Activated CD4-positive, alpha-beta memory T cell treated with anti-CD3 and anti-CD28 coated beads for 36 hours (primary cell): Measurements from ENCODE around the gene ABHD4. TPM values are rescaled to one million over a fixed set of nuclear protein-coding genes. Genes with fewer than 3 reads are reported as not detected.
"Not testable (repeated sequence)": the region's sequence is repeated elsewhere in the genome, so short reads cannot be mapped to it uniquely, and the experiment has no call there.

ENCODE experiments used
- CTCF ChIA-PET: fragments of 350-600 bp; sonication (Branson Sonifier 250); formaldehyde crosslinking; loops from one replicate; lab custom pipeline; 2021; ENCODE audit warnings: antibody characterized with exemption, inconsistent platforms; lab: Charles Lee
- POLR2A ChIA-PET: fragments of 350-600 bp; sonication (Branson Sonifier 250); formaldehyde crosslinking; loops from one replicate; lab custom pipeline; 2021; ENCODE audit warnings: antibody characterized with exemption; lab: Charles Lee
- DNase-seq: peaks from one replicate; pipeline ENCODE4 v3.0.0-alpha.2; 2020
- H3K27ac Mint-ChIP-seq: one replicate; pipeline ENCODE4 v1.8.0; 2021; ENCODE audit warnings: mixed read lengths
- H3K27me3 Mint-ChIP-seq: one replicate; pipeline ENCODE4 v1.8.0; 2021; ENCODE audit warnings: mixed read lengths
- H3K36me3 Mint-ChIP-seq: one replicate; pipeline ENCODE4 v1.8.0; 2021; ENCODE audit warnings: mixed read lengths
- H3K4me1 Mint-ChIP-seq: one replicate; pipeline ENCODE4 v1.8.0; 2021; ENCODE audit warnings: low read depth, mixed read lengths
- H3K4me3 Mint-ChIP-seq: one replicate; pipeline ENCODE4 v1.8.0; 2021; ENCODE audit warnings: mild to moderate bottlenecking, mixed read lengths
- H3K9me3 Mint-ChIP-seq: one replicate; pipeline ENCODE4 v1.8.0; 2021; ENCODE audit warnings: mixed read lengths
- intact Hi-C: fragments of 100-400 bp; cut with micrococcal nuclease; formaldehyde crosslinking; loops from one replicate; pipeline ENCODE4 v1.15.1; 2023
- total RNA-seq, 2 experiments: library from RNA; stranded (reverse); gene quantifications; one replicate each; pipeline ENCODE4 v1.2.3, GENCODE V29; 2021

ABHD4 gene
- total RNA-seq, 2 experiments from 2014 or later: 10.0 to 13.6 TPM

DNA sequence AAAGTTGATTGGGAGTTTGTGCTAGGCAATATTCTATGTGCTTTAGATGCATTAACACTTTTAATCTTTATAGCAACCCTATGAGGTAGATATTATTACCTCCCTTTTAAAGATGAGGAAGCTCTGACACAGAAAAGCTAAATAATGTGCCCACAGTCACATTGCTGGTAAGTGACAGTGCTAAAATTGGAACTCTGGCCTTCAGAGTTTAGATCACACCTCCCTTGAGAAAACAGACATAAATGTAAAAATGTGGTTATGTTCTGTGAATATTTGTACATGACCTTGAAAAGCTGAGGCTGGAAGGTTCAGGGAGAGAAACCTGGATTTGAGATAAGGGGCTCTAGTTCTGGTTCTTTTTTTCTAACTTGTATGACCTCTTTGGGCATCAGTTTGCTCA is 1.9 kb downstream of the ABHD4 start:
- peaks cover 18% of the 10 kb centered on the region for H3K36me3 Mint-ChIP-seq
- intact Hi-C loops: no loop called here

DNA sequence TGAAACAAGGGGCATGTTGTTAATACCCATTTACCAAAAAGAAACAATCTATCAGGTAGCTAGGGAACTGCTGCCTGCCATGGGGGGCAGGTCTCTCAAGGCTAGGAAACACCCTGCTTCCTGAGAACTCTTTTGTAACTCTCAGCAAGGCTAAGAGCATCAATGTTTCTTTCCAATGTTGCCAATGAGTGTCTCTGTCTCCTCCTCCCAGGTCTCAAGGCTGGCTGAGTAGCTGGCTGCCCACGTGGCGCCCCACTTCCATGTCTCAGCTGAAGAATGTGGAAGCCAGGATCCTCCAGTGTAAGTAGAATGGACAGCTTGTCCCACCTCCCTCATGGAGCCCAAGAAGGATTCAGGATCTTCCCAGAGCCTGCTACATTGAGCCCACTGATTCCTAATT is 3.4 kb downstream of the ABHD4 start:
- DNase-seq: no peak
- Mint-ChIP-seq H3K36me3 (peaks cover 24% of the 10 kb centered on the region), H3K4me3 (no peak overlapping the region), H3K4me1 (peaks cover 27% of the 10 kb centered on the region), H3K27ac (no peak overlapping the region), H3K27me3 (no peaks in the 10 kb centered on the region), H3K9me3 (no peaks in the 10 kb centered on the region)
- intact Hi-C loops: no loop called here
- CTCF ChIA-PET: interaction anchor here (0.8 to 7.0 kb wide), 4 partner anchors 12 to 45 kb away, joined by 3 to 52 read pairs (median 27); partner anchors contain the start of gene DAD1
- POLR2A ChIA-PET: no interaction called here

More for the DNA sequence above, 1.9 kb downstream of the ABHD4 start:
- ChIA-PET CTCF (interaction anchor here (1.1 to 7.0 kb wide), 4 partner anchors 10 to 252 kb away, joined by 3 to 52 read pairs (median 34); partner anchors contain the start of gene DAD1), POLR2A (interaction anchor here (1.2 to 3.4 kb wide), 4 partner anchors 11 to 167 kb away, joined by 3 to 77 read pairs (median 5); partner anchors contain the start of genes DAD1 and OXA1L)
- Mint-ChIP-seq H3K4me3 (no peak overlapping the region), H3K27me3 (no peaks in the 10 kb centered on the region), H3K27ac (no peak overlapping the region), H3K4me1 (peaks cover 27% of the 10 kb centered on the region), H3K9me3 (no peaks in the 10 kb centered on the region)
- no peak for DNase-seq

DNA sequence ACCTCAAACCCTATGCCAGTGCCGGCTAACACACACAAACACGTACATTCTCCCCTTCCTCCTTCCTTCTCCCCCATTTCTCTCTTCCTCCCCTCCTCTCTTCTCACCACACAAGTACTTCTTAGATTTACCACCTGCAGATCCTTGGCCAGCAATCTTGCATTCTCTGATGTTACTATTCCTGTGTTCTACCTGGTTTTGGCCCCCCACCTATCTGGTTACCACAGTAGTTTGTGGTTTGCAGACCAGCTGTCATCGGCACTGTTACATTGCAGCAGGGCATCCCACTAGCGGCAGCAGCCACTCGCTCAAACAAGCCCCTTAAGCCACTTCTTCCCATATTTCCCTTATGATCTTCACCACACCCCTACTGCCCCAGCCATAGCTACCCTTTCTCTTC is 3.9 kb downstream of the ABHD4 start:
- no peak overlapping the region for H3K27ac Mint-ChIP-seq
- peaks cover 26% of the 10 kb centered on the region for H3K36me3 Mint-ChIP-seq
- ChIA-PET CTCF (interaction anchor here (5.6 to 7.0 kb wide), 2 partner anchors 12 to 31 kb away, joined by 51 to 52 read pairs; partner anchors contain the start of gene DAD1), POLR2A (no interaction called here)
- H3K4me3 Mint-ChIP-seq: no peak overlapping the region
- intact Hi-C loops: no loop called here
- no peaks in the 10 kb centered on the region for H3K9me3 Mint-ChIP-seq
- no peaks in the 10 kb centered on the region for H3K27me3 Mint-ChIP-seq
- DNase-seq: no peak
- peaks cover 27% of the 10 kb centered on the region for H3K4me1 Mint-ChIP-seq

DNA sequence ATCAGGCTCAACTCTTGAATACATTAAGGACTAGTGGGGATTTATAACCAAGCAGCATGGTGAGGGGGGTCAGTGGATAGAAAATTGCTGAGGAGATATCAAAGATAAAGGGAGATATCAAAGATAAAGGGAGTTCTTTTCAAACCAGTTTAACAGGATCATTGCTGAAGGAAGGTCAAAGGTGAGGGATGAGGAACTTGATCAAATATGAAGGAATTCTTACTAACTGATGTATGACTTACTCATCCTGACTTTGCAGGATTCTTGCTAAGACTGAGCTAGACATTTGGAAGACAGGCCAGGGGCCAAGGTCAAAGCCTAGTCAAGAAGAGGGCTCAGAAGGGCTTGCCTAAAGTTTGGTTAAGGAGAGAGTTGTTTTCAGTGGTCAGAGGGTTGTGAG is 4.8 kb downstream of the ABHD4 start:
- ChIA-PET CTCF (interaction anchor here (5.6 to 7.0 kb wide), 2 partner anchors 13 to 32 kb away, joined by 51 to 52 read pairs; partner anchors contain the start of gene DAD1), POLR2A (no interaction called here)
- DNase-seq: no peak

DNA sequence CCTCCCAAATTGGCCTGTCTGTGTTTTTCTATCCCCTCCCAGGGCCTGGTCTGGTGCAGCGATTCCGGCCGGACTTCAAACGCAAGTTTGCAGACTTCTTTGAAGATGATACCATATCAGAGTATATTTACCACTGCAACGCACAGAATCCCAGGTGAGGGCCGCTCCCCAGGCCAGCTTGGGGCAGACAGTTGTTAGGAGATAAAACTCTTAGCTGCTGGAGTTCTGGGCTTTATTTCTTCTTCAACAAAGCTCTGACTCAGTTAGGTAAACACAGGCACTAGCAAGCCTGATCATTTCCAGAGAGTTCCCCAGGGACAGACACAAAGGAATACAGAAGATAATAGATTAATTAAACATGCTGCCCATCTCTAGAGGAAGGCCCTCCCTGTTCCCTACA is 8.3 kb downstream of the ABHD4 start:
- CTCF ChIA-PET: interaction anchor here (2.1 kb wide), 1 partner anchor 36 kb away, joined by 7 read pairs; no protein-coding TSS in a partner anchor

More for the DNA sequence above, 4.8 kb downstream of the ABHD4 start:
- intact Hi-C loops: no loop called here
- H3K9me3 Mint-ChIP-seq: no peaks in the 10 kb centered on the region
- peaks cover 31% of the 10 kb centered on the region for H3K36me3 Mint-ChIP-seq
- no peaks in the 10 kb centered on the region for H3K27me3 Mint-ChIP-seq
- H3K4me1 Mint-ChIP-seq: peaks cover 23% of the 10 kb centered on the region
- no peak overlapping the region for H3K27ac Mint-ChIP-seq
- no peak overlapping the region for H3K4me3 Mint-ChIP-seq

DNA sequence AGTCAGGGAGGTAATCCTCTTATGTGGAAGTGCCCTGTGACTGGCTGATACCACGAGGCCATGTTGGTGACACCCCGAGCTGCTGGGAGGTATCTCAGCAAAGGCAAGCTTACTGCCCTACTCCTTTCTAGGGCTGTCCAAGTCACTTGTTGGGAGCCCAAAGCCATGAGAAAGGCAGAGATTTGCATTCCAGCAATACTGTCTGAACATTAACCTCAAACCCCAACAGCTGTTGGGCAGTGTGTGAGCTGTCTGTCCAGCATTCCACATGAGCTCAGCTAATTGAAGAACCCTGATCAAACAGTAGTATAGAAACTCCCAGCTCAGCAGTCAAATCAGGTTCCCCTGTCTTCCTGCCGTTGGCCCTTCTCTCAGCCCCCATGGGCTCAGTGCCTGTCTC is 9.2 kb downstream of the ABHD4 start:
- intact Hi-C loops: no loop called here
- Mint-ChIP-seq H3K27me3 (no peaks in the 10 kb centered on the region), H3K36me3 (peaks cover 43% of the 10 kb centered on the region), H3K27ac (no peak overlapping the region), H3K4me3 (no peak overlapping the region), H3K9me3 (no peaks in the 10 kb centered on the region), H3K4me1 (no peaks in the 10 kb centered on the region)
- DNase-seq: no peak
- ChIA-PET CTCF (interaction anchor here (0.7 to 2.1 kb wide), 3 partner anchors 18 to 50 kb away, joined by 3 to 7 read pairs (median 3); partner anchors contain the start of gene DAD1), POLR2A (no interaction called here)

More for the DNA sequence above, 8.3 kb downstream of the ABHD4 start:
- H3K4me1 Mint-ChIP-seq: no peaks in the 10 kb centered on the region
- H3K9me3 Mint-ChIP-seq: no peaks in the 10 kb centered on the region
- H3K4me3 Mint-ChIP-seq: no peak overlapping the region
- H3K27me3 Mint-ChIP-seq: no peaks in the 10 kb centered on the region
- intact Hi-C loops: no loop called here
- H3K27ac Mint-ChIP-seq: no peak overlapping the region
- POLR2A ChIA-PET: no interaction called here
- DNase-seq: no peak
- H3K36me3 Mint-ChIP-seq: peaks cover 46% of the 10 kb centered on the region

DNA sequence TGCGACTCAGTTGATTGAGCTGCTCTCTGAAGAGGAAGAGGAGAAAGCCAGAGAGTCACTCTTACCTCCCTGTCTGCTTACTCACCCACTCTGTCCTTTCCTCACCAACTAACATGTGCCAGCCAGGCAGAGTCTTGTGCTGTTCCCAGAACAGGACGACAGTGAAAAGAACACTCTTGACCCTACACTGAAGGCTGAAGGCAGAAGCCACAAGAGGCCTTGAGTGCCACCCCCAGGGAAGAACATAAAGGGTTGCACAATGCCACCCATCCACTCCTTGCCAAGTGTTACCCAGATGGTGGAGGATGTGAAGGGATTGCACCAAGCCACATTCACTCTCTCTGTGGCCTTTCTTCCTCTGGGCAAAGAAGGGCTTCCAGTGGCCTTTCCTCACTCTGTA is 12.8 kb downstream of the ABHD4 start:
- Mint-ChIP-seq H3K27me3 (no peaks in the 10 kb centered on the region), H3K4me3 (no peak overlapping the region), H3K27ac (no peak overlapping the region), H3K36me3 (peaks cover 31% of the 10 kb centered on the region), H3K9me3 (no peaks in the 10 kb centered on the region), H3K4me1 (no peaks in the 10 kb centered on the region)
- POLR2A ChIA-PET: no interaction called here
- CTCF ChIA-PET: no interaction called here
- no peak for DNase-seq
- intact Hi-C loops: no loop called here

DNA sequence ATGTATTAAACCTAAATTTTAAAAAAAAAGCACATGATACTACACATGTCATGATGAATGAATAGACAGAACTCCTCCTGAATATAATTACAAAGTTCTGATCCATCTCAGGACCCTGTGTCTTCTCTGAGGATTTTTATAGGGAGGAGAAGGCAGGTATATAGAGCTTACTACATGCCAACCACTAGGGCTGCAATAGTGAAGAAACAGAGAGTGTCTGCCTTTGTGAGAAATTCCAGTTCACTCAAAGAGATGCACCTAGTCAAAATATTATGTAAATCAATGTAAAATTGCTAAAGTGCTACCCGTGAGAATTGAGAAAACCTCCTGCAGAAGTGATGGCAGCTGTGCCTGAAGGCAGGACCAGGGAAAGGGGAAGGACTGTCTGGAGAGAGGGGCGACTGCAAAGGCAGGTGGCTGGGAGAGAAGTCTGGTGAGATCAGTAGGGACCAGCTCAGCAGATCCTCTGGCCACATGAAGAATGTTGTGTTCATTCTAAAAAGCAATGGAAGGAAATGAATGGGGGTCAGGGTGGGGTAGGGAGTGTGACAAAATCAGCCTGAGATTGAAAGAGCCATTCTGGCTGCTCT is 15.1 kb downstream of the ABHD4 start:
- no peak for DNase-seq
- H3K36me3 Mint-ChIP-seq: peaks cover 19% of the 10 kb centered on the region
- H3K27me3 Mint-ChIP-seq: no peaks in the 10 kb centered on the region
- no peak overlapping the region for H3K4me3 Mint-ChIP-seq
- no peak overlapping the region for H3K27ac Mint-ChIP-seq
- no peaks in the 10 kb centered on the region for H3K4me1 Mint-ChIP-seq
- intact Hi-C loops: no loop called here
- CTCF ChIA-PET: no interaction called here
- POLR2A ChIA-PET: interaction anchor here (0.7 kb wide), 1 partner anchor 74 kb away, joined by 5 read pairs; no protein-coding TSS in a partner anchor
- H3K9me3 Mint-ChIP-seq: no peaks in the 10 kb centered on the region

DNA sequence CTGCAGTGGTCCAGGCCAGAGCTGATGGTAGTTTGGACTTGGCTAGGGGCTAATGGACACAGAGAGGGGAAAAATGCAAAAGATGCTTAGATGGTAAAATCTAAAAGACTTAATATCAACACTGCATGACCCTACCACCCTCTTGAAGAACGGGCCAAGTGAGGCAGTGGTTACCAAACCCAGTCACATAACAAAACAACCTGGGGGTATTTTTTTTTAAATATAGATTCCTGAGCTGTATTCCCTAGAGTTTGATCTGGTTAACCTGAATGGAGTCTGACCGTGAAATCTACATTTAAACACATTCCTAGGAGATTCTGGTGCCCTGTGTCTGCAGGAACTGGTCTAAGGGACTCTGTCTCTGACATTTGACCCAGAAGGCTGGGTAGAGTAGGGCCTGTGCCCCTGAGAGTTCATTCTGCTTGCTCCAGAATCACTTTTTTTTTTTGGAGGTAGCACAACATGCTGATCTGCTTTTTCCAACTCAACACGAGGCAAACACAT is 15.7 kb downstream of the ABHD4 start:
- H3K4me1 Mint-ChIP-seq: no peaks in the 10 kb centered on the region
- peaks cover 19% of the 10 kb centered on the region for H3K36me3 Mint-ChIP-seq
- H3K27ac Mint-ChIP-seq: no peak overlapping the region
- ChIA-PET POLR2A (interaction anchor here (0.7 kb wide), 1 partner anchor 75 kb away, joined by 5 read pairs; no protein-coding TSS in a partner anchor), CTCF (no interaction called here)
- intact Hi-C loops: no loop called here
- H3K4me3 Mint-ChIP-seq: no peak overlapping the region
- no peak for DNase-seq
- H3K27me3 Mint-ChIP-seq: no peaks in the 10 kb centered on the region
- no peaks in the 10 kb centered on the region for H3K9me3 Mint-ChIP-seq

DNA sequence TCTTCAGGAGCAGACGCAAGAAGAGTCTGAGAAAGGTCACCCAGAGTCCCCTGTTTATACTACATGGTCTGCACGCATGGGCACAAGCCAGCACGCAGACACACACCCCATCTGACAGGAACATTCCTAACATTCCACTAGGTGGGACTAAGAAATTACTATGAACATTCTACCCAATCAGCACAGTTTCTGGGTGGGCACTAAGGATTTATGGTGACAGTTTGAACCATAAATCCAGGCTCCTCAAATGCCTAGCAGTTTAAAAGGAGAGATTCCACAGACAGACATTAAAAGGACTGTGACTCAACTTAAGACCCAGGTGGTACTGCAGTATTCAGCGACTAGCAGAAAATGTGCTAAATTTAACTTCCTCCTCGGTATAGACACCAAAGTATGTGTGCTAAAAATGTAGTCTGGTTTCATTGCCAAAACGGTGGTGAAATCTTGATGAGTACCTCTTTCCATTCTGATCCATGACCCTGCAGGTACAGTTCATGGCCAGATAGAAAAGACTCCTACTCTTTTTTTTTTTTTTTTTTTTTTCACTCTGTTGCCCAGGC is 16.2 kb downstream of the ABHD4 start:
- Mint-ChIP-seq H3K4me1 (no peaks in the 10 kb centered on the region), H3K36me3 (peaks cover 19% of the 10 kb centered on the region)
- POLR2A ChIA-PET: no interaction called here

DNA sequence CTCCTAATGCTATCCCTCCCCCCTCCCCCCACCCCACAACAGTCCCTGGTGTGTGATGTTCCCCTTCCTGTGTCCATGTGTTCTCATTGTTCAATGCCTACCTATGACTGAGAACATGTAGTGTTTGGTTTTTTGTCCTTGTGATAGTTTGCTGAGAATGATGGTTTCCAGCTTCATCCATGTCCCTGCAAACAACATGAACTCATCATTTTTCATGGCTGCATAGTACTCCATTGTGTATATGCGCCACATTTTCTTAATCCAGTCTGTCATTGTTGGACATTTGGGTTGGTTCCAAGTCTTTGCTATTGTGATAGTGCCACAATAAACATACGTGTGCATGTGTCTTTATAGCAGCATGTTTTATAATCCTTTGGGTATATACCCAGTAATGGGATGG is 17.7 kb downstream of the ABHD4 start:
- H3K36me3 Mint-ChIP-seq: peaks cover 10% of the 10 kb centered on the region
- POLR2A ChIA-PET, H3K9me3 Mint-ChIP-seq, DNase-seq, H3K27ac Mint-ChIP-seq, CTCF ChIA-PET, H3K4me1 Mint-ChIP-seq, H3K27me3 Mint-ChIP-seq, H3K4me3 Mint-ChIP-seq, intact Hi-C loops: not testable (repeated sequence)

More for the DNA sequence above, 16.2 kb downstream of the ABHD4 start:
- intact Hi-C loops: no loop called here
- CTCF ChIA-PET: no interaction called here
- no peak for DNase-seq
- H3K4me3 Mint-ChIP-seq: no peak overlapping the region
- no peak overlapping the region for H3K27ac Mint-ChIP-seq
- H3K27me3 Mint-ChIP-seq: no peaks in the 10 kb centered on the region
- H3K9me3 Mint-ChIP-seq: no peaks in the 10 kb centered on the region

DNA sequence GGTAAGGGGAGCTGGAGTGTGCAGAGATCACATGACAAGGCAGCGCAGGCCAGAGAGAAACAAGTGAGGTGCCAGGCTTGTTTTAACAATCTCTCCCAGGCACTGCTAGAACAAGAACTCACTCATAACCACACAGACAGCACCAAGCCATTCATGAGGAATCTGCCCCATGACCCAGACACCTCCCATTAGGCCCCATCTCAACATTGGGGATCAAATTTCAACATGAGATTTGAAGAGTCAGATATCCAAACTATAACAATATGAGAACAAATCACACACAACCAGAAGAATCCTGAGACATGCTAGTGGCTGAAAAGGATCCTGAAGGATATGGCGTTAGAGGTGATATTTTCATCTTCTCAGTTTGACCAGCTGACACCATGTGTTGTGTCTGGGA is 24.2 kb downstream of the ABHD4 start:
- no peak for DNase-seq
- no peak overlapping the region for H3K4me3 Mint-ChIP-seq
- H3K9me3 Mint-ChIP-seq: no peaks in the 10 kb centered on the region
- no peak overlapping the region for H3K27ac Mint-ChIP-seq
- intact Hi-C loops: no loop called here
- ChIA-PET CTCF (no interaction called here), POLR2A (no interaction called here)
- H3K27me3 Mint-ChIP-seq: peaks cover 6% of the 10 kb centered on the region
- no peaks in the 10 kb centered on the region for H3K36me3 Mint-ChIP-seq
- H3K4me1 Mint-ChIP-seq: peaks cover 2% of the 10 kb centered on the region
